CD4-positive, alpha-beta T cell (primary cell): ENCODE data around the gene TMPRSS3. TPM values are rescaled to one million over a fixed set of nuclear protein-coding genes. Genes with fewer than 3 reads are reported as not detected.
"Not testable (repeated sequence)": the region's sequence is repeated elsewhere in the genome, so short reads cannot be mapped to it uniquely, and the experiment has no call there.

Source experiments
- ATAC-seq: fragments of 200-7000 bp; cut with Tn5 transposase; one replicate; pipeline ENCODE4 v1.10.0; 2022; ENCODE audit warnings: mild to moderate bottlenecking; ENCODE audit not compliant: poor library complexity
- CTCF ChIA-PET: fragments of 350-600 bp; sonication (Branson Sonifier 250); formaldehyde crosslinking; loops from one replicate; lab custom pipeline; 2021; ENCODE audit warnings: antibody characterized with exemption, inconsistent platforms; lab: Charles Lee
- POLR2A ChIA-PET: fragments of 350-600 bp; sonication (Branson Sonifier 250); formaldehyde crosslinking; loops from one replicate; lab custom pipeline; 2021; ENCODE audit warnings: antibody characterized with exemption, inconsistent platforms; lab: Charles Lee
- DNase-seq, 14 experiments: peaks; one replicate each; pipeline ENCODE4 v3.0.0-alpha.2; 2013 to 2020; ENCODE audit warnings: mixed read lengths in 2 of 14
- H3K27ac ChIP-seq, 2 donors: one replicate each; pipeline versions ENCODE4 v1.5.1 to v1.7.0; 2013; ENCODE audit warnings: low read length in 2 of 2, low read depth in 1 of 2, mild to moderate bottlenecking in 1 of 2
- H3K27me3 ChIP-seq, 2 experiments: 1 replicate in 1 of 2; 2 replicates in 1 of 2; pipeline versions ENCODE4 v1.6.1 to v1.7.0; 2013; ENCODE audit warnings: low read length in 2 of 2, control low read depth in 1 of 2, mild to moderate bottlenecking in 1 of 2, moderate library complexity in 1 of 2; ENCODE audit not compliant: insufficient read depth in 2 of 2, control insufficient read depth in 1 of 2
- H3K36me3 ChIP-seq: one replicate; pipeline ENCODE4 v1.6.1; 2013; ENCODE audit warnings: low read length, control low read depth; ENCODE audit not compliant: insufficient read depth
- H3K4me1 ChIP-seq: one replicate; pipeline ENCODE4 v1.6.1; 2013; ENCODE audit warnings: low read length, control low read depth; ENCODE audit not compliant: insufficient read depth
- H3K4me3 ChIP-seq: one replicate; pipeline ENCODE4 v1.5.1; 2013; ENCODE audit warnings: mild to moderate bottlenecking, low read length, moderate library complexity
- H3K9me3 ChIP-seq, 2 experiments: 1 replicate in 1 of 2; 2 replicates in 1 of 2; pipeline versions ENCODE4 v1.6.1 to v1.7.0; 2013; ENCODE audit warnings: low read length in 2 of 2, mild to moderate bottlenecking in 2 of 2, control low read depth in 1 of 2, moderate library complexity in 1 of 2; ENCODE audit not compliant: control insufficient read depth in 1 of 2, insufficient read depth in 1 of 2
- H3K27ac Mint-ChIP-seq: one replicate; pipeline ENCODE4 v1.8.0; 2020; ENCODE audit warnings: mixed read lengths
- H3K27me3 Mint-ChIP-seq: one replicate; pipeline ENCODE4 v1.8.0; 2021; ENCODE audit warnings: mixed read lengths
- H3K36me3 Mint-ChIP-seq: one replicate; pipeline ENCODE4 v1.8.0; 2021; ENCODE audit warnings: low read depth, mixed read lengths
- H3K4me1 Mint-ChIP-seq: one replicate; pipeline ENCODE4 v1.8.0; 2021; ENCODE audit warnings: low read depth, mixed read lengths
- H3K4me3 Mint-ChIP-seq: one replicate; pipeline ENCODE4 v1.8.0; 2020; ENCODE audit warnings: mild to moderate bottlenecking, mixed read lengths
- H3K9me3 Mint-ChIP-seq: one replicate; pipeline ENCODE4 v1.8.0; 2020; ENCODE audit warnings: mixed read lengths
- intact Hi-C, 2 experiments: fragments of 100-400 bp; cut with DNase I in 1 of 2; cut with micrococcal nuclease in 1 of 2; formaldehyde crosslinking; loops; one replicate each; pipeline versions ENCODE4 v1.15.1 to v1.9.0; 2023 to 2025; cut with DNase I, micrococcal nuclease
- total RNA-seq, 174 experiments: library from RNA in 2 of 174; stranded (reverse) in 2 of 174; gene quantifications; one replicate each; pipeline ENCODE4 v1.2.3 and lab custom pipeline; 2021 to 2026
- TF ChIP-seq, protein P1 (sequence below): fragments of 200-600 bp; IDR thresholded peaks from one replicate; pipeline ENCODE4 v1.8.0; 2022; ENCODE audit warnings: antibody characterized with exemption, mild to moderate bottlenecking

The TMPRSS3 gene
- total RNA-seq, 2 experiments from 2014 or later = 1.5 TPM

DNA sequence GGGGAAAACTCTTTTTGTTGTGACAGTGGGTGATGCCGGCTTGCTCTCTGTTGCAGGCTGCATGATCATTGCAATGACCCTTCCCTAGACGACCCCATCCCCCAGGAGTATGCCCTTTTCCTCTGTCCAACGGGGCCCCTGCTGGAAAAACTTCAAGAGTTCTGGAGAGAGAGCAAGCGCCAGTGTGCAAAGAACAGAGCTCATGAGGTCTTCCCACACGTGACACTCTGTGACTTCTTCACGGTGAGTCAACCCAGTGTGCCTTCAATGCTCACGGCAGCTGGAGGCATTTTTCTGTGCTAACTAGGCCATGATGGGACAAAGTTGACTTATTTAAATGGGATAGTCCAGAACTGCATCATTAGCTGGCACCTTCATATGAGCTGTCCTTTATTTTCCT is 13.5 kb upstream of the TMPRSS3 start:
- H3K4me1 Mint-ChIP-seq = peaks cover 67% of the 10 kb centered on the region
- H3K9me3 ChIP-seq = no peaks in the 10 kb centered on the region
- TF ChIP-seq, protein P1, sequence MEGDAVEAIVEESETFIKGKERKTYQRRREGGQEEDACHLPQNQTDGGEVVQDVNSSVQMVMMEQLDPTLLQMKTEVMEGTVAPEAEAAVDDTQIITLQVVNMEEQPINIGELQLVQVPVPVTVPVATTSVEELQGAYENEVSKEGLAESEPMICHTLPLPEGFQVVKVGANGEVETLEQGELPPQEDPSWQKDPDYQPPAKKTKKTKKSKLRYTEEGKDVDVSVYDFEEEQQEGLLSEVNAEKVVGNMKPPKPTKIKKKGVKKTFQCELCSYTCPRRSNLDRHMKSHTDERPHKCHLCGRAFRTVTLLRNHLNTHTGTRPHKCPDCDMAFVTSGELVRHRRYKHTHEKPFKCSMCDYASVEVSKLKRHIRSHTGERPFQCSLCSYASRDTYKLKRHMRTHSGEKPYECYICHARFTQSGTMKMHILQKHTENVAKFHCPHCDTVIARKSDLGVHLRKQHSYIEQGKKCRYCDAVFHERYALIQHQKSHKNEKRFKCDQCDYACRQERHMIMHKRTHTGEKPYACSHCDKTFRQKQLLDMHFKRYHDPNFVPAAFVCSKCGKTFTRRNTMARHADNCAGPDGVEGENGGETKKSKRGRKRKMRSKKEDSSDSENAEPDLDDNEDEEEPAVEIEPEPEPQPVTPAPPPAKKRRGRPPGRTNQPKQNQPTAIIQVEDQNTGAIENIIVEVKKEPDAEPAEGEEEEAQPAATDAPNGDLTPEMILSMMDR = no peak
- ChIA-PET POLR2A (interaction anchor here (1.7 to 4.3 kb wide), 3 partner anchors 11 to 16 kb away, joined by 5 to 19 read pairs (median 13); no protein-coding TSS in a partner anchor), CTCF (interaction anchor here (0.9 to 1.8 kb wide), 2 partner anchors 15 to 28 kb away, joined by 3 to 8 read pairs; no protein-coding TSS in a partner anchor)
- DNase-seq = peak in 1 of 14 experiments; percentile 46
- ATAC-seq = no peak
- peaks cover 78% of the 10 kb centered on the region for H3K4me1 ChIP-seq
- no peak overlapping the region for H3K27ac ChIP-seq
- intact Hi-C loops = no loop called here
- H3K27ac Mint-ChIP-seq = peak overlapping the region; percentile 80
- peaks cover 75% of the 10 kb centered on the region for H3K36me3 ChIP-seq
- no peak overlapping the region for H3K4me3 ChIP-seq
- no peaks in the 10 kb centered on the region for H3K27me3 Mint-ChIP-seq
- H3K36me3 Mint-ChIP-seq = peaks cover 37% of the 10 kb centered on the region
- no peaks in the 10 kb centered on the region for H3K27me3 ChIP-seq
- no peaks in the 10 kb centered on the region for H3K9me3 Mint-ChIP-seq
- peak overlapping the region; percentile 65 for H3K4me3 Mint-ChIP-seq

DNA sequence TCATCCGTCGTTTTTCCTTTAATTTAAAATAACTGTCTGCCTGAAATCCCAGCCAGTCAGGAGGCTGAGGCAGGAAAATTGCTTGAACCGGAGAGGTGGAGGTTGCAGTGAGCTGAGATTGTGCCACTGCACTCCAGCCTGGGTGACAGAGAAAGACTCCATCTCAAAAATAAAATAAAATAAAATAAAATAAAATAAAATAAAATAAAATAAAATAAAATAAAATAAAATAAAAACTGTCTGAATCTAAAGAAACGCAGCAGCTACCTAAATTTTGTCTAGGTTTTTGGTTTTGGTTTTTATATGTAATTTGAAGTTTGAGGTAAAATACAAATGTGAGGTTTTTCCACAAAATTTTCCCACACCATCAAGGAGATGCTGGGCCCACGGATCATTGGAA is 12.9 kb upstream of the TMPRSS3 start:
- H3K4me3 ChIP-seq, intact Hi-C loops, ATAC-seq, DNase-seq, H3K9me3 Mint-ChIP-seq, H3K27ac ChIP-seq, H3K9me3 ChIP-seq, H3K27me3 ChIP-seq, H3K27me3 Mint-ChIP-seq: not testable (repeated sequence)
- H3K36me3 Mint-ChIP-seq = peaks cover 41% of the 10 kb centered on the region
- CTCF ChIA-PET = interaction anchor here (1.8 kb wide), 1 partner anchor 16 kb away, joined by 8 read pairs; no protein-coding TSS in a partner anchor
- POLR2A ChIA-PET = interaction anchor here (1.7 to 4.3 kb wide), 3 partner anchors 10 to 17 kb away, joined by 5 to 19 read pairs (median 13); no protein-coding TSS in a partner anchor
- peak overlapping the region; percentile 96 for H3K27ac Mint-ChIP-seq
- peaks cover 62% of the 10 kb centered on the region for H3K4me1 Mint-ChIP-seq
- H3K4me3 Mint-ChIP-seq = peak overlapping the region; percentile 65
- H3K4me1 ChIP-seq = peaks cover 72% of the 10 kb centered on the region
- H3K36me3 ChIP-seq = peaks cover 68% of the 10 kb centered on the region

DNA sequence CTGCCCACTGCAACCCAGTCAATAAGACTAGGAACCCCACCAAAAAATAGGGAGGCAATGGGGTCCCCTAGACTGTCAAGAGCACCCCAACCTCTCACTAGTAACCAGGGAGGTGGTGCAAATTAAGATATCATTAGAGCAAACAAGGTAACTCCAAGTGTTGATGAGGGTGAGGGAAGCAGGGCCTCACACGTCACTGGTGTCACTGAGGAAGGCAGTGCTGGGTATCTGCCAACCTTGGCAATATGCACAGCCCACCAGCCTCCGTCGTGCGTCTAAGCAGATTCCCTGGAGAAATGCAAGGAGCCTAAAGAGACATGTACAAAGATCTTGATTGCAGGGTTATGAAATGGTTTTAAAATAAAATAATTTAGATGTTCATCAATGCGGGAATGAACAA is 11.6 kb upstream of the TMPRSS3 start:
- peak overlapping the region; percentile 92 for H3K4me3 Mint-ChIP-seq
- DNase-seq (peak in 1 of 14 experiments; percentile 2), ATAC-seq (no peak)
- Histone ChIP-seq H3K4me3 (peak overlapping the region; percentile 78), H3K4me1 (peaks cover 71% of the 10 kb centered on the region), H3K36me3 (peaks cover 56% of the 10 kb centered on the region), H3K9me3 (no peaks in the 10 kb centered on the region), H3K27me3 (no peaks in the 10 kb centered on the region), H3K27ac (peak overlapping the region; percentile 79 to 85)
- CTCF ChIA-PET = interaction anchor here (1.2 kb wide), 1 partner anchor 26 kb away, joined by 3 read pairs; no protein-coding TSS in a partner anchor
- intact Hi-C loops = loop anchor here in 1 of 2 experiments (2.0 kb wide), 1 partner anchor 17 kb away; no protein-coding TSS in a partner anchor
- H3K27me3 Mint-ChIP-seq = no peaks in the 10 kb centered on the region
- no peaks in the 10 kb centered on the region for H3K9me3 Mint-ChIP-seq
- H3K36me3 Mint-ChIP-seq = peaks cover 44% of the 10 kb centered on the region
- H3K27ac Mint-ChIP-seq = peak overlapping the region; percentile 96
- POLR2A ChIA-PET = interaction anchor here (2.8 kb wide), 1 partner anchor 14 kb away, joined by 19 read pairs; no protein-coding TSS in a partner anchor
- TF ChIP-seq, protein P1 = no peak
- H3K4me1 Mint-ChIP-seq = peaks cover 62% of the 10 kb centered on the region
